ENCODE measurements around the gene CDC42BPB.

GRCh38 chr14:102954081-102954789 lies 103.1 kb downstream of the CDC42BPB start:
- TF ChIP-seq POLR2AphosphoS5 (IDR thresholded peaks at IDR 0.05; ENCODE audit: low read depth, low read length): no peak
- TF ChIP-seq POLR2A (IDR thresholded peaks at IDR 0.05; ENCODE audit: low read depth, low read length): no peak
- TF ChIP-seq TAF1 (IDR thresholded peaks at IDR 0.05; ENCODE audit: low read depth, low read length): no peak
- no peak for TF ChIP-seq POU2F2 (IDR thresholded peaks at IDR 0.05; ENCODE audit: low read depth, low read length)
